Measurements from ENCODE around the gene ATP12A. TPM values are rescaled to one million over a fixed set of nuclear protein-coding genes. Genes with fewer than 3 reads are reported as not detected.

The ATP12A gene
- total RNA-seq, 1 donor from 2014 or later: not detected

Other genes with a start within 250 kb of the ATP12A start
- gene PARP4, start 167.6 kb upstream of the ATP12A start, total RNA-seq: 46.9 and 63.0 TPM in 2 replicates
- gene RNF17, start 83.8 kb downstream of the ATP12A start, total RNA-seq: not detected in 2 replicates

Data from pulmonary artery endothelial cell (primary cell).